OCI-LY7 (cell line): Measurements from ENCODE around the gene ZFHX3. TPM values are rescaled to one million over a fixed set of nuclear protein-coding genes. Genes with fewer than 3 reads are reported as not detected.

Source experiments
- BruUV-seq: library from RNA; stranded (reverse); fragments of 400-500 nt; replicated peaks from 2 replicates; lab custom pipeline; 2021; lab: Mats Ljungman, UMichigan
- CTCF ChIA-PET: fragments of 300-600 bp; sonication (Branson Sonifier 250); formaldehyde crosslinking; loops from one replicate; lab custom pipeline; 2022; ENCODE audit warnings: antibody characterized with exemption; ENCODE audit not compliant: unreplicated experiment; lab: Charles Lee
- POLR2A ChIA-PET: fragments of 300-600 bp; sonication (Branson Sonifier 250); formaldehyde crosslinking; loops from one replicate; lab custom pipeline; 2022; ENCODE audit warnings: antibody characterized with exemption; lab: Charles Lee
- DNase-seq: peaks from one replicate; pipeline ENCODE4 v3.0.0-alpha.2; 2015; ENCODE audit warnings: low spot score
- H2AFZ ChIP-seq: fragments of 200-600 bp; sonication (generic), shearing (Covaris generic); 2 replicates; pipeline ENCODE4 v1.6.1; 2014; ENCODE audit warnings: mild to moderate bottlenecking, antibody characterized with exemption, low read length, moderate library complexity
- H3K27ac ChIP-seq: fragments of 200-600 bp; sonication (generic); 2 replicates; pipeline ENCODE4 v1.5.1; 2014; ENCODE audit warnings: mixed run types, low read depth, mild to moderate bottlenecking, moderate library complexity, low read length, inconsistent platforms; ENCODE audit not compliant: poor library complexity, severe bottlenecking
- H3K36me3 ChIP-seq: fragments of 200-600 bp; sonication (generic); 2 replicates; pipeline ENCODE4 v1.6.1; 2014; ENCODE audit warnings: mild to moderate bottlenecking, antibody characterized with exemption, low read length, moderate library complexity, mixed read lengths; ENCODE audit not compliant: insufficient read depth
- H3K4me1 ChIP-seq: fragments of 200-600 bp; sonication (generic); 2 replicates; pipeline ENCODE4 v1.5.1; 2014; ENCODE audit warnings: mild to moderate bottlenecking, low read length; ENCODE audit not compliant: insufficient read depth, poor library complexity, severe bottlenecking
- H3K4me2 ChIP-seq: fragments of 200-600 bp; sonication (generic); 2 replicates; pipeline ENCODE4 v1.6.1; 2014; ENCODE audit warnings: mild to moderate bottlenecking, low read length
- H3K4me3 ChIP-seq: fragments of 200-600 bp; sonication (generic); 2 replicates; pipeline ENCODE4 v1.5.1; 2014; ENCODE audit warnings: mild to moderate bottlenecking, low read depth, low read length; ENCODE audit not compliant: poor library complexity, severe bottlenecking
- H3K79me2 ChIP-seq: fragments of 200-600 bp; sonication (generic); 2 replicates; pipeline ENCODE4 v1.6.1; 2016; ENCODE audit warnings: low read depth, mild to moderate bottlenecking, low read length, moderate library complexity, mixed read lengths; ENCODE audit not compliant: insufficient read depth
- H3K9me2 ChIP-seq: fragments of 200-600 bp; sonication (generic); 2 replicates; pipeline ENCODE4 v1.6.1; 2016; ENCODE audit warnings: mild to moderate bottlenecking, low read length, mixed read lengths; ENCODE audit not compliant: insufficient read depth
- H3K9me3 ChIP-seq: fragments of 200-600 bp; sonication (generic); 2 replicates; pipeline ENCODE4 v1.6.1; 2014; ENCODE audit warnings: mild to moderate bottlenecking, mixed run types, low read length, mixed read lengths
- H4K20me1 ChIP-seq: fragments of 200-600 bp; sonication (generic); 2 replicates; pipeline ENCODE4 v1.6.1; 2014; ENCODE audit warnings: mild to moderate bottlenecking, antibody characterized with exemption, low read length, moderate library complexity, mixed read lengths; ENCODE audit not compliant: insufficient read depth
- EZH2phosphoT487 ChIP-seq: fragments of 200-600 bp; sonication (generic); IDR thresholded peaks from 2 replicates; pipeline ENCODE4 v1.6.1; 2018; ENCODE audit warnings: low read depth, borderline replicate concordance, mild to moderate bottlenecking, mixed run types, antibody characterized with exemption, low read length, moderate library complexity, mixed read lengths
- intact Hi-C: fragments of 100-400 bp; cut with micrococcal nuclease; formaldehyde crosslinking; loops from one replicate; pipeline ENCODE4 v1.10.0; 2022; ENCODE audit not compliant: unreplicated experiment
- total RNA-seq, 2 experiments: library from RNA; depleted of rRNA in 1 of 2; stranded (reverse); fragments of >200 nt in 1 of 2; shearing (Covaris generic) in 1 of 2; gene quantifications; 2 replicates each; pipeline ENCODE4 v1.2.3, GENCODE V29; 2014 to 2022
- TF ChIP-seq, protein P1 (sequence below): fragments of 200-600 bp; sonication (generic); conservative IDR thresholded peaks from 2 replicates; pipeline ENCODE4 v1.5.1; 2014; ENCODE audit warnings: mild to moderate bottlenecking, antibody characterized with exemption, low read length, moderate library complexity, mixed read lengths

Gene ZFHX3
- total RNA-seq, 2 experiments from 2014 or later: 1.3 to 6.2 TPM

DNA sequence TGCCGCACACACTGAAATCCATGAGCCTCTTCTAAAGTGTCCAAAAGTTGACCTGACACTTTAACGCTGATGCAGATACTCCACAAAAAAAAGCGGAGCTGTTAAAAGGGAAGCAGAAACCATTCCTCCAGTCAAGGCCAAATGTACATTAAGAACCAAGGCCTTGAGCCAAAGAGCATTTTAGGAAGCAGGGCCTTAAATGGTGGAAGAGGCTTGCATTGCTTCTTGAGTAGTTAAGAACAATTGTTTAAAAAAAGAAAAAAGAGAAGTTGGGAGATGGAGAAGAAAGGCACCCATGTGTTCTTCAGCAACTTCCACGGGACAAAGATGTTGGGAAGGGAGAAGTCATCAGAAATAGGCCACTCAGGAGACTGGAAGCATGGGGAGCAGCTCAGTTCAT, 6.3 kb downstream of the ZFHX3 start:
- ChIA-PET POLR2A (no interaction called here), CTCF (no interaction called here)
- H3K4me3 ChIP-seq: no peak overlapping the region
- no peak overlapping the region for H3K27ac ChIP-seq
- H4K20me1 ChIP-seq: no peaks in the 10 kb centered on the region; the same call in 1 of the 2 replicates
- H2AFZ ChIP-seq: no peak overlapping the region
- no peaks in the 10 kb centered on the region for H3K9me3 ChIP-seq
- no TSS peak for BruUV-seq
- TF ChIP-seq, protein P1, sequence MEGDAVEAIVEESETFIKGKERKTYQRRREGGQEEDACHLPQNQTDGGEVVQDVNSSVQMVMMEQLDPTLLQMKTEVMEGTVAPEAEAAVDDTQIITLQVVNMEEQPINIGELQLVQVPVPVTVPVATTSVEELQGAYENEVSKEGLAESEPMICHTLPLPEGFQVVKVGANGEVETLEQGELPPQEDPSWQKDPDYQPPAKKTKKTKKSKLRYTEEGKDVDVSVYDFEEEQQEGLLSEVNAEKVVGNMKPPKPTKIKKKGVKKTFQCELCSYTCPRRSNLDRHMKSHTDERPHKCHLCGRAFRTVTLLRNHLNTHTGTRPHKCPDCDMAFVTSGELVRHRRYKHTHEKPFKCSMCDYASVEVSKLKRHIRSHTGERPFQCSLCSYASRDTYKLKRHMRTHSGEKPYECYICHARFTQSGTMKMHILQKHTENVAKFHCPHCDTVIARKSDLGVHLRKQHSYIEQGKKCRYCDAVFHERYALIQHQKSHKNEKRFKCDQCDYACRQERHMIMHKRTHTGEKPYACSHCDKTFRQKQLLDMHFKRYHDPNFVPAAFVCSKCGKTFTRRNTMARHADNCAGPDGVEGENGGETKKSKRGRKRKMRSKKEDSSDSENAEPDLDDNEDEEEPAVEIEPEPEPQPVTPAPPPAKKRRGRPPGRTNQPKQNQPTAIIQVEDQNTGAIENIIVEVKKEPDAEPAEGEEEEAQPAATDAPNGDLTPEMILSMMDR: no peak
- no peak overlapping the region for H3K4me2 ChIP-seq
- DNase-seq: no peak
- intact Hi-C loops: no loop called here
- no peaks in the 10 kb centered on the region for H3K36me3 ChIP-seq
- no peaks in the 10 kb centered on the region for H3K9me2 ChIP-seq
- no peaks in the 10 kb centered on the region for H3K79me2 ChIP-seq
- H3K4me1 ChIP-seq: peaks cover 6% of the 10 kb centered on the region

- Histone ChIP-seq H3K9me2 (no peaks in the 10 kb centered on the region), H3K4me2 (no peak overlapping the region), H3K4me1 (peaks cover 6% of the 10 kb centered on the region), H2AFZ (no peak overlapping the region), H4K20me1 (no peaks in the 10 kb centered on the region; the same call in 1 of the 2 replicates), H3K9me3 (no peaks in the 10 kb centered on the region), H3K27ac (no peak overlapping the region), H3K79me2 (no peaks in the 10 kb centered on the region), H3K36me3 (no peaks in the 10 kb centered on the region), H3K4me3 (no peak overlapping the region)
- no peak for TF ChIP-seq EZH2phosphoT487
- TF ChIP-seq, protein P1: no peak
- no TSS peak for BruUV-seq
- intact Hi-C loops: no loop called here
- CTCF ChIA-PET: no interaction called here
- no peak for DNase-seq
- POLR2A ChIA-PET: interaction anchor here (1.1 kb wide), 1 partner anchor 14 kb away, joined by 3 read pairs; no protein-coding TSS in a partner anchor
Measured at GRCh38 chr16:73040735-73041402, 7.1 kb downstream of the ZFHX3 start.

DNA sequence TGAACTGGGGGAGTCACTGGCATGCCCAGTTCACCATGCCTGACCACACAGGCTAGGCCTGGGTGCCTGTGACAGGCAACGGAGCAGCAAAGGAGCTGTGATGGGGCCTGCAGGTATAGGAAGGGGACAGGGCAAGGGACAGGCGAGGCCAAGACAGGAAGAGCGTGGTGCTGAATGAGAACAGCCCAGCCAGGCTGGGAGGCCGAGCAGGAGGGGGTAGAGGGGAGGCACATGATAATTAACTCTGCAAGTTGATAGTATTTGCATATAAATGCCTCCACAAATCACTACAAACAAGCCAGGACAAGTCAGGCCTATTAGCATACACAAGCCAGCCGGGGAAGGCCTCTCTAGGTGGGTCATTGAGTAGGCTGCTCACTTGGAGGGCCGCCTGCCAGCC, 7.8 kb downstream of the ZFHX3 start:
- H3K27ac ChIP-seq: no peak overlapping the region
- DNase-seq: no peak
- no peak overlapping the region for H2AFZ ChIP-seq
- TF ChIP-seq EZH2phosphoT487: no peak
- TF ChIP-seq, protein P1: no peak
- no TSS peak for BruUV-seq
- ChIA-PET CTCF (no interaction called here), POLR2A (interaction anchor here (1.1 kb wide), 1 partner anchor 15 kb away, joined by 3 read pairs; no protein-coding TSS in a partner anchor)
- no peaks in the 10 kb centered on the region; the same call in 1 of the 2 replicates for H4K20me1 ChIP-seq
- no peaks in the 10 kb centered on the region for H3K79me2 ChIP-seq
- peaks cover 6% of the 10 kb centered on the region for H3K4me1 ChIP-seq
- H3K36me3 ChIP-seq: no peaks in the 10 kb centered on the region
- intact Hi-C loops: no loop called here
- no peak overlapping the region for H3K4me2 ChIP-seq
- H3K4me3 ChIP-seq: no peak overlapping the region
- H3K9me2 ChIP-seq: no peaks in the 10 kb centered on the region
- H3K9me3 ChIP-seq: no peaks in the 10 kb centered on the region
